ENCODE data around the gene RPL32.

The RPL32 gene

GRCh38 chr3:12830785-12831156, 10.6 kb downstream of the RPL32 start:
- DNase-seq: no peak

GRCh38 chr3:12829886-12830784, 11.2 kb downstream of the RPL32 start:
- DNase-seq: no peak

GRCh38 chr3:12829404-12829803, 12.0 kb downstream of the RPL32 start:
- no peak for DNase-seq

- DNase-seq: no peak
Measured at GRCh38 chr3:12828751-12829150, 12.6 kb downstream of the RPL32 start.

GRCh38 chr3:12825156-12825555, 16.2 kb downstream of the RPL32 start:
- no peak for DNase-seq

- DNase-seq: no peak
Measured at GRCh38 chr3:12824299-12824698, 17.1 kb downstream of the RPL32 start.

- DNase-seq: no peak
Measured at GRCh38 chr3:12822725-12823373, 18.5 kb downstream of the RPL32 start.

GRCh38 chr3:12818773-12819172, 22.6 kb downstream of the RPL32 start:
- no peak for DNase-seq

GRCh38 chr3:12818273-12818672, 23.1 kb downstream of the RPL32 start:
- no peak for DNase-seq

GRCh38 chr3:12817343-12817710, 24.0 kb downstream of the RPL32 start:
- DNase-seq: no peak

GRCh38 chr3:12816521-12817342, 24.6 kb downstream of the RPL32 start:
- DNase-seq: no peak

GRCh38 chr3:12815719-12816118, 25.6 kb downstream of the RPL32 start:
- DNase-seq: no peak

GRCh38 chr3:12815078-12815477, 26.3 kb downstream of the RPL32 start:
- no peak for DNase-seq

- no peak for DNase-seq
Measured at GRCh38 chr3:12813967-12814366, 27.4 kb downstream of the RPL32 start.

GRCh38 chr3:12812812-12813211, 28.6 kb downstream of the RPL32 start:
- no peak for DNase-seq

- DNase-seq: no peak
Measured at GRCh38 chr3:12810961-12811360, 30.4 kb downstream of the RPL32 start.

GRCh38 chr3:12810013-12810780, 31.2 kb downstream of the RPL32 start:
- DNase-seq: peak; percentile 99

GRCh38 chr3:12809435-12809834, 31.9 kb downstream of the RPL32 start:
- no peak for DNase-seq

- DNase-seq: no peak
Measured at GRCh38 chr3:12809001-12809400, 32.4 kb downstream of the RPL32 start.

- no peak for DNase-seq
Measured at GRCh38 chr3:12808587-12808986, 32.8 kb downstream of the RPL32 start.

GRCh38 chr3:12807601-12808359, 33.6 kb downstream of the RPL32 start:
- DNase-seq: no peak

GRCh38 chr3:12807066-12807465, 34.3 kb downstream of the RPL32 start:
- no peak for DNase-seq
